Measurements from ENCODE around the gene CSTPP1. TPM values are rescaled to one million over a fixed set of nuclear protein-coding genes. Genes with fewer than 3 reads are reported as not detected.

Gene CSTPP1
- total and polyA plus RNA-seq, 2 of the 8 experiments (the other 6 are each of a cell fraction or from before 2014, with no cell fraction given): 24.2 to 28.7 TPM

GRCh38 chr11:47178737-47179654 lies 242.4 kb downstream of the CSTPP1 start (continued):
- TF ChIP-seq EZH2 (IDR thresholded peaks at IDR 0.05; ENCODE audit: low read depth, low read length, severe bottlenecking) (no peak), CREB1 (IDR thresholded peaks at IDR 0.05) (no peak), TAF7 (optimal IDR thresholded peaks at IDR 0.05; ENCODE audit: borderline replicate concordance, low read depth, low read length) (no peak), RNF2 (IDR thresholded peaks at IDR 0.05; ENCODE audit: borderline replicate concordance, low read depth, low read length, missing control alignments, poor library complexity, severe bottlenecking) (no peak), MAX (IDR thresholded peaks at IDR 0.05) (no peak), RXRA (IDR thresholded peaks at IDR 0.05; ENCODE audit: insufficient read depth, low read depth, low read length) (no peak), KDM5A (IDR thresholded peaks at IDR 0.05; ENCODE audit: low read length) (no peak), POLR2A (IDR thresholded peaks at IDR 0.05; ENCODE audit: control extremely low read depth in 1 of 2, low read depth in 2 of 2, low read length in 2 of 2) (no peak)
